Activated CD4-positive, alpha-beta memory T cell treated with anti-CD3 and anti-CD28 coated beads, Interleukin-2, amount 10 ng/mL, durations not matched to agents 7 days and 5 days (primary cell): Measurements from ENCODE around the gene ACAA1. TPM values are rescaled to one million over a fixed set of nuclear protein-coding genes. Genes with fewer than 3 reads are reported as not detected.
"Not testable (repeated sequence)": the region's sequence is repeated elsewhere in the genome, so short reads cannot be mapped to it uniquely, and the experiment has no call there.

ENCODE experiments used
- CTCF ChIA-PET: fragments of 350-600 bp; sonication (Branson Sonifier 250); formaldehyde crosslinking; loops from one replicate; lab custom pipeline; 2021; ENCODE audit warnings: antibody characterized with exemption, inconsistent platforms; lab: Charles Lee
- POLR2A ChIA-PET: fragments of 350-600 bp; sonication (Branson Sonifier 250); formaldehyde crosslinking; loops from one replicate; lab custom pipeline; 2021; ENCODE audit warnings: antibody characterized with exemption; lab: Charles Lee
- DNase-seq: peaks from one replicate; pipeline ENCODE4 v3.0.0-alpha.2; 2020
- H3K27ac Mint-ChIP-seq: one replicate; pipeline ENCODE4 v1.8.0; 2021; ENCODE audit warnings: mild to moderate bottlenecking, mixed read lengths
- H3K27me3 Mint-ChIP-seq: one replicate; pipeline ENCODE4 v1.8.0; 2021; ENCODE audit warnings: mixed read lengths
- H3K36me3 Mint-ChIP-seq: one replicate; pipeline ENCODE4 v1.8.0; 2021; ENCODE audit warnings: low read depth, mixed read lengths
- H3K4me1 Mint-ChIP-seq: one replicate; pipeline ENCODE4 v1.8.0; 2021; ENCODE audit warnings: mixed read lengths
- H3K4me3 Mint-ChIP-seq: one replicate; pipeline ENCODE4 v1.8.0; 2021; ENCODE audit warnings: mild to moderate bottlenecking, mixed read lengths
- H3K9me3 Mint-ChIP-seq: one replicate; pipeline ENCODE4 v1.8.0; 2021; ENCODE audit warnings: mixed read lengths
- total RNA-seq, 2 experiments: library from RNA; stranded (reverse); gene quantifications; one replicate each; pipeline ENCODE4 v1.2.3, GENCODE V29; 2021

ACAA1 gene
- total RNA-seq, 2 experiments from 2014 or later: 76.8 to 77.5 TPM

DNA sequence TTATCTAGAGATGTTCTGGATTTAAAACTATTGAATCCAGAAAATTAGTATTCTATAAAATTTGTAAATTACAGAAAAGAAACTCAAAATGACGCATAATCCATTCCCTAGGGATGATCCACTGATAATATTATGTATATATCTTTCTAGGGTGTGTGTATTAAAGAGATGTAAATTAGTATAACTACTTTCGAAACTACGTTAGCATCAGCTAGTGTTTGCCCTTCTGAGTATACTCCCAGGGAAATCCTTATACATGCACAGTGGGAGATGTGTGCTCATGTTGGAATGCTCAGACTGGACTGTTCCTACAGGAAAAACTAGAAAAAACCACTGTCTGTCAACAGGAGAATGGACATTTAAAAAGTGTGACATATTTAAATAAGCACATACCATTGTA, 36.4 kb downstream of the ACAA1 start:
- POLR2A ChIA-PET: no interaction called here
- H3K4me3 Mint-ChIP-seq: no peak overlapping the region
- H3K27ac Mint-ChIP-seq: no peak overlapping the region
- H3K4me1 Mint-ChIP-seq: no peaks in the 10 kb centered on the region
- DNase-seq: no peak
- no peaks in the 10 kb centered on the region for H3K36me3 Mint-ChIP-seq
- H3K27me3 Mint-ChIP-seq: peaks cover 4% of the 10 kb centered on the region
- CTCF ChIA-PET: no interaction called here
- H3K9me3 Mint-ChIP-seq: peaks cover 5% of the 10 kb centered on the region

GRCh38 chr3:38099518-38099917, 37.4 kb downstream of the ACAA1 start:
- Mint-ChIP-seq H3K36me3 (no peaks in the 10 kb centered on the region), H3K4me3 (no peak overlapping the region), H3K4me1 (no peaks in the 10 kb centered on the region), H3K27me3 (peaks cover 3% of the 10 kb centered on the region), H3K27ac (no peak overlapping the region), H3K9me3 (peaks cover 2% of the 10 kb centered on the region)
- DNase-seq: no peak
- ChIA-PET CTCF (no interaction called here), POLR2A (no interaction called here)

- no peak for DNase-seq
- no peaks in the 10 kb centered on the region for H3K27me3 Mint-ChIP-seq
Observed at GRCh38 chr3:38098376-38098723, 38.6 kb downstream of the ACAA1 start.

DNA sequence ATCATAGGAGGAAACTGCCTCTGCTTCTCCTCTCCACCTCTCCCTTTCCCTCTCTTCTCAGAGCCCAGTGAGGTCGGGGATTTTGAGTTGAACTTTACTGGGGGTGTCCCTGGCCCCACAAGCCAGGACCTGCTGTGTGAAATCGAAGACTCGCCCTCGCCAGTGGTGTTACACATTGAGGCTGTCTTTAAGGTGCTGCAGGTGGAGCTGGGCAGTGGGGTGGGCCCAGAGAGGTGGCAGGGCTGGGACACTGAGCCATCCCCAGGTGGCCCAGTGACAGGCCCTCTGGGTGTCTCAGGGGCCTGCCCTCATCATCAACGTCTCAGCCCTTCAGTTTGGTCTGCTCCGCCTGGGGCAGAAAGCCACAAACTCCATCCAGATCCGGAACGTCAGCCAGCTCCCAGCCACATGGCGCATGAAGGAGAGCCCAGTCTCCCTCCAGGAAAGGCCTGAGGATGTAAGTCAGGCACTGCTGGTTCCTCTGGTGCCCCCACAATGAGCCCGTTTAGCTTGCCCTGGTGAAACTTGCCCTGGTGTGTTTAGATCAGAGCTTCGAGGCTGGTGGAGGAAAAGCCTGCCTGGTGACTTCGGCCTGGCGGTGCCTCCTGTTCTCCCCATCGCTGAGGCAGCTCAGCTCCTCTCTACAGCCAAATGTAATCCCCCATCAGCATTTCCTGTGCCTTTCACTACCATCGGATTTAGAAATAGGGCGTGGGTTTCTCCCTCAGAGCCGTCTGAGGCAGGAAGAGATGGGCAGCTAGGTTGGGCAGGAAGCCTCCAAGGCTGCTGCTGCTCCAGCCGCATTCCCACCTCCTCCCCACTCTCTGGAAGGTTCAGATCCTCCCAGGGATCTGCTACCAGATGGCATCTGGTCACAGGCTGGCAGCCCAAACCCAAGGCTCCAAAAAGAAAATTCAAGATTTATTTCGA, 39.2 kb downstream of the ACAA1 start:
- DNase-seq: no peak
- H3K27ac Mint-ChIP-seq: no peak overlapping the region
- H3K4me3 Mint-ChIP-seq: no peak overlapping the region
- H3K9me3 Mint-ChIP-seq: no peaks in the 10 kb centered on the region
- ChIA-PET CTCF (interaction anchor here (1.3 kb wide), 1 partner anchor 21 kb away, joined by 3 read pairs; no protein-coding TSS in a partner anchor), POLR2A (no interaction called here)
- no peaks in the 10 kb centered on the region for H3K27me3 Mint-ChIP-seq
- H3K4me1 Mint-ChIP-seq: no peaks in the 10 kb centered on the region
- H3K36me3 Mint-ChIP-seq: no peaks in the 10 kb centered on the region

More at GRCh38 chr3:38098376-38098723, 38.6 kb downstream of the ACAA1 start:
- Mint-ChIP-seq H3K36me3 (no peaks in the 10 kb centered on the region), H3K4me3 (no peak overlapping the region), H3K9me3 (no peaks in the 10 kb centered on the region), H3K4me1 (no peaks in the 10 kb centered on the region), H3K27ac (no peak overlapping the region)
- ChIA-PET CTCF (interaction anchor here (1.3 kb wide), 1 partner anchor 21 kb away, joined by 3 read pairs; no protein-coding TSS in a partner anchor), POLR2A (no interaction called here)

GRCh38 chr3:38095669-38096483, 41.1 kb downstream of the ACAA1 start:
- ChIA-PET POLR2A (no interaction called here), CTCF (no interaction called here)
- Mint-ChIP-seq H3K36me3 (no peaks in the 10 kb centered on the region), H3K27ac (no peak overlapping the region), H3K27me3 (no peaks in the 10 kb centered on the region), H3K9me3 (no peaks in the 10 kb centered on the region), H3K4me1 (no peaks in the 10 kb centered on the region), H3K4me3 (no peak overlapping the region)
- no peak for DNase-seq

- POLR2A ChIA-PET: no interaction called here
- Mint-ChIP-seq H3K9me3 (no peaks in the 10 kb centered on the region), H3K27me3 (no peaks in the 10 kb centered on the region), H3K27ac (no peak overlapping the region), H3K4me3 (no peak overlapping the region), H3K4me1 (no peaks in the 10 kb centered on the region), H3K36me3 (no peaks in the 10 kb centered on the region)
- CTCF ChIA-PET: interaction anchor here (0.8 kb wide), 1 partner anchor 250 kb away, joined by 3 read pairs; no protein-coding TSS in a partner anchor
- no peak for DNase-seq
Observed at GRCh38 chr3:38094999-38095398, 41.9 kb downstream of the ACAA1 start.

GRCh38 chr3:38090453-38090852, 46.5 kb downstream of the ACAA1 start:
- no peak overlapping the region for H3K27ac Mint-ChIP-seq

DNA sequence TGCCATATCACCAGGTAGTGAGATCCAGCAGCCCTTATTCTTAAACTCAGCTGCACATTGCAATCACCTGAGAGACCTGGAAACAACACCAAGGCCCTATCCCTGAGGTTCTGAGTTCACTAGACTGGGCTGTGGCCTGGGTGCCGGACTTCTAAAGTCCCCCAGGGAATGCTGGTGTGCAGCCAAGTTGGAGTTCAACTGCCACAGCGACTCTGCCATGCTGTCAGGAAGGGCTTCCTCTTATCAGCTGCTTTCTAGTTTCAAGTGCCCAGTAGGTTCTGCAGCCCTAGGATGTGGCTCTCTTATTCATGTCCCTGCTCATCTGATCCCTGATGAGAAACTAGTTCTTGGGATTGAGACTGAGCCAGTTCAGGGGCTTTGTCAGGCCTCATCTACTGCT, 47.8 kb downstream of the ACAA1 start:
- Mint-ChIP-seq H3K4me1 (no peaks in the 10 kb centered on the region), H3K9me3 (peaks cover 3% of the 10 kb centered on the region), H3K4me3 (no peak overlapping the region), H3K27ac (no peak overlapping the region), H3K27me3 (no peaks in the 10 kb centered on the region), H3K36me3 (peaks cover 2% of the 10 kb centered on the region)
- CTCF ChIA-PET: no interaction called here
- DNase-seq: no peak
- POLR2A ChIA-PET: no interaction called here

More at GRCh38 chr3:38090453-38090852, 46.5 kb downstream of the ACAA1 start:
- Mint-ChIP-seq H3K27me3 (no peaks in the 10 kb centered on the region), H3K4me1 (no peaks in the 10 kb centered on the region), H3K36me3 (no peaks in the 10 kb centered on the region), H3K9me3 (no peaks in the 10 kb centered on the region), H3K4me3 (no peak overlapping the region)
- CTCF ChIA-PET: no interaction called here
- POLR2A ChIA-PET: no interaction called here
- no peak for DNase-seq

- POLR2A ChIA-PET: no interaction called here
- H3K4me1 Mint-ChIP-seq: no peaks in the 10 kb centered on the region
- no peak for DNase-seq
- CTCF ChIA-PET: no interaction called here
- H3K27ac Mint-ChIP-seq: no peak overlapping the region
- H3K4me3 Mint-ChIP-seq: no peak overlapping the region
- peaks cover 7% of the 10 kb centered on the region for H3K9me3 Mint-ChIP-seq
- peaks cover 5% of the 10 kb centered on the region for H3K36me3 Mint-ChIP-seq
- no peaks in the 10 kb centered on the region for H3K27me3 Mint-ChIP-seq
Observed at GRCh38 chr3:38088126-38089078, 48.5 kb downstream of the ACAA1 start.

DNA sequence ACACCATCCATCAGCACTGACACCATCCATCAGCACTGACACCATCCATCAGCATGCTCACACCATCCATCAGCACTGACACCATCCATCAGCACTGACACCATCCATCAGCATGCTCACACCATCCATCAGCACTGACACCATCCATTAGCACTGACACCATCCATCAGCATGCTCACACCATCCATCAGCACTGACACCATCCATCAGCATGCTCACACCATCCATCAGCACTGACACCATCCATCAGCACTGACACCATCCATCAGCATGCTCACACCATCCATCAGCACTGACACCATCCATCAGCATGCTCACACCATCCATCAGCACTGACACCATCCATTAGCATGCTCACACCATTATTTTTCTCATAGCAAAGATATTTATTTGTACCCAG, 49.6 kb downstream of the ACAA1 start:
- H3K27ac Mint-ChIP-seq, H3K4me1 Mint-ChIP-seq, CTCF ChIA-PET, H3K36me3 Mint-ChIP-seq, DNase-seq, POLR2A ChIA-PET, H3K9me3 Mint-ChIP-seq, H3K4me3 Mint-ChIP-seq, H3K27me3 Mint-ChIP-seq: not testable (repeated sequence)

- no peak for DNase-seq
- H3K36me3 Mint-ChIP-seq: peaks cover 5% of the 10 kb centered on the region
- no peak overlapping the region for H3K27ac Mint-ChIP-seq
- H3K27me3 Mint-ChIP-seq: no peaks in the 10 kb centered on the region
- ChIA-PET POLR2A (no interaction called here), CTCF (no interaction called here)
- H3K9me3 Mint-ChIP-seq: peaks cover 9% of the 10 kb centered on the region
- H3K4me1 Mint-ChIP-seq: no peaks in the 10 kb centered on the region
- no peak overlapping the region for H3K4me3 Mint-ChIP-seq
Observed at GRCh38 chr3:38086496-38086895, 50.4 kb downstream of the ACAA1 start.

- no peak overlapping the region for H3K4me3 Mint-ChIP-seq
Observed at GRCh38 chr3:38085943-38086324, 51.0 kb downstream of the ACAA1 start.

More at GRCh38 chr3:38085943-38086324, 51.0 kb downstream of the ACAA1 start:
- no peak for DNase-seq
- Mint-ChIP-seq H3K27ac (no peak overlapping the region), H3K36me3 (peaks cover 5% of the 10 kb centered on the region), H3K4me1 (no peaks in the 10 kb centered on the region), H3K9me3 (peaks cover 9% of the 10 kb centered on the region), H3K27me3 (no peaks in the 10 kb centered on the region)
- CTCF ChIA-PET: no interaction called here
- POLR2A ChIA-PET: no interaction called here
